GM18526 (cell line): ENCODE data around the gene SPTAN1.

Experiments used
- POLR2A ChIP-seq: IDR thresholded peaks from 3 replicates; pipeline ENCODE4 v1.6.1; 2011; ENCODE audit not compliant: insufficient read length; ENCODE audit errors: extremely low read depth

Gene SPTAN1

DNA sequence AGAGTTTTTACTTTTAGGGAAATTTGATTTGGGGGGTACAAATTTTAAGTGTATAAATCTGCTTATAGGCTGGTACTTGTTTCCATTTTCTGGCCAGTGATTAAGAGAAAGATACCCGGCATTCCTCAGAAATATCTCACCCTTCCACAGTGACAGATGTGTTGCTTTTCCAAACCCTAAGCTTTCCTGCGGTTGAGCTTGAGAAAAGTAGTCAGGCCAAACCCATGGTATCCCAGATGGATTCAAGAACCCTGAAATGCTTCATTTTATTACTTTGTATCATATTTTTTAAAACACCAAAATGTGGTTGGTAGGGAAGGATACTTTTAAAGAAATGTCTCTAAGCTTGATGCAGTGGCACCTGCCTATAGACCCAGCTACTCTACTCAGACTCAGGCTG, 23.5 kb downstream of the SPTAN1 start:
- TF ChIP-seq POLR2A: no peak

DNA sequence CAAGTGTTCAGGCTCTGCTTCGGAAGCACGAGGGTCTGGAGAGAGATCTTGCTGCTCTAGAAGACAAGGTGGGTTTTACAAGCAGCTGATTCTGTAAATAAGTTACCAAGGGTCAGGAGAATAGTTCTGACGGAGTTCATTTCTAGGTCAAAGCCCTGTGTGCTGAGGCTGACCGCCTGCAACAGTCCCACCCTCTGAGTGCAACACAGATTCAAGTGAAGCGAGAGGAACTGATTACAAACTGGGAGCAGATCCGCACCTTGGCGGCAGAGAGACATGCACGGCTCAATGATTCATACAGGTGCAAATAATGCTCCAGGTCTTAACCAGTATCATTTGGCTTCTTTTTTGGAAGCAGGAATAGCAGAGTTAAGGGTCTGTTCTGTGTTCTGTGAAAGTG, 24.8 kb downstream of the SPTAN1 start:
- TF ChIP-seq POLR2A: no peak

DNA sequence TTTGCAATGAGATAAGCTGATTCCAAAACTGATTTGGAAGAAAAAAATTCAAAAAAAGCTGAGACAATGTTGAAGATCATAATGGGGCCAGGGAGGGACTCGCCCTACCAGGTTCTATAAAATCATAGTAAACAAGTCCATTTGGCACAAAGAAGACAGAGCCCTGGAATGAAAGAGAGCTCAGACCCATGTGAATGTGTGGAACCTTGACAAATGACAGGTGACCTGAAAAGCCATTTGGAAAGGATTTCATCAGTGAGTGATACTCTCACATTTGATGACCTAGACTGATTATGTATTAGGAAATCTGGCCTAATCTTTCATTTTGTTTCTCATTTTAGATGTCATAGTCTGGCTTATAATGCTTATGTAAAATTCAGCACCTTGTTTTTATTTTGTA, 26.8 kb downstream of the SPTAN1 start:
- TF ChIP-seq POLR2A: no peak

DNA sequence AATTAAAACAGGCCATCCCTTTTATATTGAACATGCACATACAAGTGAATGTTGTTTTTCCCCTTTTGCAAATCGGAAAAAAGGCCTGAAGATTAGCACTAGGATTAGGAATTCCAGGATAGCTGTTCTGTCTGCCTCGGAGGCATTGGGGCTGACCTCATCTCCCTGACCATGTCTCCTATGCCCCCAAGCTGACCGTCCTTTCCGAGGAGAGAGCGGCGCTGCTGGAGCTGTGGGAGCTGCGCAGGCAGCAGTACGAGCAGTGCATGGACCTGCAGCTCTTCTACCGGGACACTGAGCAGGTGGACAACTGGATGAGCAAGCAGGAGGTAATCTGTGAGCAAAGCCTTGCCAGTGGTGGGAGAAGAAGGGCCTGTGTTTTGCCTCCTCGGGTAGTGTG, 28.3 kb downstream of the SPTAN1 start:
- TF ChIP-seq POLR2A: no peak

DNA sequence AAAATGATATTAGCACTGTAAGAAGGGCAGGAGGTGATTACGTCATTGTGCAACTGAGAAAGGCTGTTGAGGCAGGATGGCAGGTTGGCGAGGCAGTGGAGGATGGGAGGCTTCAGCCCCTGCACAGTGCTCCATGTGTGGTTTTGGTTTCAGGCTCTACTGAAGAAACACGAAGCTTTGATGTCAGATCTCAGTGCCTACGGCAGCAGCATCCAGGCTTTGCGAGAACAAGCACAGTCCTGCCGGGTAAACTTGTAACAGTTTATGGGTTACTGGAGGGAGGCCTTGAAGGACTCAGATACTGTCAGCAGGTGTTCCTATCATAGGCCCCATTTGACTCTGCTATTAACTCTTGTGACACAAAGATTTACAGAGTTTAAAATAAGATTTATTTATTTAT, 35.1 kb downstream of the SPTAN1 start:
- no peak for TF ChIP-seq POLR2A

DNA sequence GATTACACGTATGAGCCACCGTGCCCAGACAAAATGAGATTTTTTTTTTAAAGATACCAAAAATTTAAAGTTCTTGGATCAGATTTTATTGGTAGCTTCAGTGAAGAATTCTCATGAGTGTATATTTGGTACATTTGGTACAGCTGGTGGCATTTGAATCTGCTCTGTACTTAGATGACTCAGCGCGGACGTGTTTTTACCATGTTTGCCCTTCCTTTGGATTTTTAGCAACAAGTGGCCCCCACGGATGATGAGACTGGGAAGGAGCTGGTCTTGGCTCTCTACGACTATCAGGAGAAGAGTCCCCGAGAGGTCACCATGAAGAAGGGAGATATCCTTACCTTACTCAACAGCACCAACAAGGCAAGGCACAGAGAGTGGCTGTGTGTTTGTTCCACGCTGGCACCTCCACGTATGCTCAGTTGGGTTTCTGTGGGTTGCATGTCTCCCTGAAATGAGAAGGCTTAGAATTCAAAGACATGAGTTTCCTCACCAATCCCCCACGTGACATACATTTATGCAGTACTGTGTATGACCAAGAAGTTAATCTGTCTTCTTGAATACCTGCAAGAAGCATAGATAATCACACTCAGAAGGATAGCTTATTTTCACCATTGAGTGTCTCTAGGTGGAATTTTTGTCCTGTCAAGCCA, 36.3 kb downstream of the SPTAN1 start:
- no peak for TF ChIP-seq POLR2A

DNA sequence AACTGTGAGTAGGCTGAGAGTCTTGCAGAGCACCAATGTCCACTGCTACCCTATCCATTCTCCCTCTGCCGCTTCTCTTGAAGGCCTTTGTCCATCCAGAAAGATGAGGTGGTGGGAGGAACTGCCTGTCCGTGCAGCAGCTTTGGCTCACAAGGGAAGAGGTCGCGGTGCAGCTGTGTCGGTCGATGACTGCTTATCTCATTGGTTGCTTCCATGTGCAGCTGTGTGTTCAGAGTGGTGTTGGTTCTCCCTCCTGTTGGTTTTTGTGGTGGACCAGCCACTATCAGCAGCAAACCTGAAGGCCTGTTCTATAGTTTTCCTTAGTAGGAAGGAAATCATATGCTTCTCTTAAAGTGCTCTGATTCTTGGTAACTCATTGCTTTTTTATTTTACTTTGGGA, 40.7 kb downstream of the SPTAN1 start:
- no peak for TF ChIP-seq POLR2A

DNA sequence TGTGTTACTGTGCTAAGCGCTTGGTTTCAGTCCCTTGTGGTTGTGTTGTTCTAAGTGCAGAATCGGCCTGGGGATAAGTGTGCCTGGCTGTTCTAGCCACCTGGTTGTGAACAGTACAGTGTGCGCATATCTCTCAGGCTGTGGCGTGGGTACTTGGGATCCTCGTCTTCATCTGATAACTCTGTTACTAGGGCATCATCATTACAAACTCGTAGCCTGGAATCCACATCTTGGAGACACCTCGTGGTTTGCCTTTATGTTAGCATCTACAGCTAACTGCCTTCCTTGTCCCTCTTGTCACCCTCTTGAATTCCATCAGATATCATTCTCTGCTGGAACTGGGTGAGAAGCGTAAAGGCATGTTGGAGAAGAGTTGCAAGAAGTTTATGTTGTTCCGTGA, 41.5 kb downstream of the SPTAN1 start:
- no peak for TF ChIP-seq POLR2A

DNA sequence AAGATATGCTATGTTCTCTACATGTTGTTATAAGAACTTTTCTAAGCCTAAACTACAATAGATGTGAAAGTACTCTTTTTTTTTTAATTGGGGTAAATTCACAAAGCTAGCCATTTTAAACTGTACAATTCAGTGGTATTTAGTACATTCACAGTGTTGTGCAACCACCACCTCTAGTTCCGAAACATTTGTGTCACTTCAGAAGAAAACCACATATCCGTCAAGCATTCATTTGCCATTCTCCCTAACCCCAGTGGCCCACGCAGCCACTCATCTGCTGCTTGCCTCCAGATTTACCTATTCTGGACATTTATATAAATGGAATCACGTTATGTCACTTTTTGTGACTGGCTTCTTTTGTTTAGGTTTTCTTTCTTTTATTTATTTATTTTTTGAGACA, 43.1 kb downstream of the SPTAN1 start:
- no peak for TF ChIP-seq POLR2A

DNA sequence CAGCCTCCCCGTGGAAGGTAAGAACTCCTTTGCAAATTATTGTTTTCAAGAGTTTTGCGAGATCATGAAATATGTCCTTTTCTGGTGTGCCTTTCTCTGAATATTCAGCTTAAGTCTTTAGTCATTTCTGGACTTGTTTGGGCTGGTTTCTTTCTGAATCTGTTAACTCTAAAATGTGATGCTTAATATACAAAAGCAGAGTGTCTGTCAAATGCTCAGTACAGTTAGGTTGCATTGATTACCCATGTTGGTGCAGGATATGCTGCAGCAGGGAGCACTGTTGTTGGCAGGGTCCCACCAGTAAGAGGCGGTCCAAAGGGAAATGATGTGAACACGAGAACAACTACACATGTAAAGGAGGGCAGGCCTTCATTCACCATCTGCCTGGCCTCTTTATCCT, 47.7 kb downstream of the SPTAN1 start:
- TF ChIP-seq POLR2A: no peak

DNA sequence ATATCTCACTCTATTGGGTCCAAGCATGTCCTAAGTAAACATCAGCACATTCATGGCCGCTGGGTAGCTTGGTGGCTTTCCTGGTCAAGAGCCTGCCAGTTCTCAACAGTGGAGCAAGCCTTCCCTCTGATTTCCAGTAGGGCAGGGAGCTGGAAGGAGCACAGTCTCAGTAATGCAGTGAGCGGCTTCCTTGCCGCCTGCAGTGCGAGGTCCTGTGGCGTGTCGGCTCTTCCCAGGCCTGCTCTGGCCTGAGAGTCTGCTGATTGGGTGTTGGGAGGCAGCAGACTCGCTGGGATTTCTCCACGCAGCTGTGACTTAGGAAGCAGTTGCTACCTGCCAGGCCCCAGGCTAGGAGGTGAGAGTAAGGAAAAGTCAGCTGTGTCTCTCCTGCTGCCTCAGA, 51.3 kb downstream of the SPTAN1 start:
- TF ChIP-seq POLR2A: no peak

DNA sequence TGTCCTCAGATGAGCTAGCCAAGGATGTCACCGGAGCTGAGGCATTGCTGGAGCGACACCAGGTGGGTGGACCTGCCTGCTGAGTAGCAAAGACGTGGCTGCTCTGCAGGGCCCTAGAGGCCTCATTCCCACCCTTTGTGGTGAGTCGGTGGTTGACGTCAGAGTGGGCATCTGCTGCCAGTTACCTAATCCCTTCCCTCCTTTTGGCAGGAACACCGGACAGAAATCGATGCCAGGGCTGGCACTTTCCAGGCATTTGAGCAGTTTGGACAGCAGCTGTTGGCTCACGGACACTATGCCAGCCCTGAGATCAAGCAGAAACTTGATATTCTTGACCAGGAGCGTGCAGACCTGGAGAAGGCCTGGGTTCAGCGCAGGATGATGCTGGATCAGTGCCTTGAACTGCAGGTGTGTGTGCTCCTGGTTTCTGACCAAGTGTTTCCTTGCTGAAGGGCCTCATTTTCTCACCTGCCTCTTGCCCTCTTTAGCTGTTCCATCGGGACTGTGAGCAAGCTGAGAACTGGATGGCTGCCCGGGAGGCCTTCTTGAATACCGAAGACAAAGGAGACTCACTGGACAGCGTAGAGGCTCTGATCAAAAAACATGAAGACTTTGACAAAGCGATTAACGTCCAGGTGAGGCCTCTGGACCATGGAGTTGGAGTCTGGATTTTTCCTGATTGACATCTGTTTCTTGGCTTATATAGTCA, 55.4 kb downstream of the SPTAN1 start:
- no peak for TF ChIP-seq POLR2A

DNA sequence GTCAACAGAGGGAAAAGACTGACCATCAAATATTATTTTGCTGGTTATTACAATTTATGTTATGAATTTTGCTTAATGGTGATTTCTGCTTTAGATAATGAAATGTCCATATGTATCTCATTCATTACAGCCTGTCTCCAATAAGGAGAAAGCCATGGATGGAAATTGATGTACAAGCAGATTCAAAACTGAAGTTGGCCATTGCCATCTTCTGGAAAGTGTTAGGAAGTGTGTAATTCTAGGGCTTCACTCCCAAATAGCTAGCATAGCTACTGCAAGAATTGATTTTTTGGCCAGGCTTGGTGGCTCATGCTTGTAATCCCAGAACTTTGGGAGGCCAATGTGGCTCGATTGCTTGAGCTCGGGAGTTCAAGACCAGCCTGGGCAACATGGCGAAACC, 58.5 kb downstream of the SPTAN1 start:
- no peak for TF ChIP-seq POLR2A

DNA sequence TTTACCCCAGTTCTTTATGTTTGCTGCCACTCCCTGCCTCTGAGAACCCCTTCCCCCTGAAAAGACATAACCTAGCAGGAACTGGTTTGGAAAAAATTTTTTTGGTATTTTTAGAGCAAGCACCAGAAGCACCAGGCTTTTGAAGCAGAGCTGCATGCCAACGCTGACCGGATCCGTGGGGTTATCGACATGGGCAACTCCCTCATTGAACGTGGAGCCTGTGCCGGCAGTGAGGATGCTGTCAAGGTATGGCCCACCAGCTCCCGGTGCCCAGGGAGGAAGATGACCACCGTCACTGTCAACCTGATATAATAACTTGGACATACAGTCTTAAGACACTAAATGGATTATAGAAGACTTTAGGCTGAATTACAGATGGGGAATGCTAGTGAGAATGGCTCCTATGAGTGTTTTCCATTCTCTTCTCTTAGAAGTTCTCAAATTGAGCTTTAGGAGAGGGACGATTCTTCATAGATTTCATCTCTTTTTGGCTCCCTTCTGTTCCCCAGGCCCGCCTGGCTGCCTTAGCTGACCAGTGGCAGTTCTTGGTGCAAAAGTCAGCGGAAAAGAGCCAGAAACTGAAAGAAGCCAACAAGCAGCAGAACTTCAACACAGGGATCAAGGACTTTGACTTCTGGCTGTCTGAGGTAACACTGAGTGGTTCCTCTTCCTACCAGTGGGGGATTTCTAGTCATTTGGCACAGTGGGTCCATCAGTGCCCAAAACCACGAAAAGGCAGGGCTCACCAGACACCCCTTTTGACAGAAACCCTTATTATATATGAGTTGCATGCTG, 59.4 kb downstream of the SPTAN1 start:
- no peak for TF ChIP-seq POLR2A

DNA sequence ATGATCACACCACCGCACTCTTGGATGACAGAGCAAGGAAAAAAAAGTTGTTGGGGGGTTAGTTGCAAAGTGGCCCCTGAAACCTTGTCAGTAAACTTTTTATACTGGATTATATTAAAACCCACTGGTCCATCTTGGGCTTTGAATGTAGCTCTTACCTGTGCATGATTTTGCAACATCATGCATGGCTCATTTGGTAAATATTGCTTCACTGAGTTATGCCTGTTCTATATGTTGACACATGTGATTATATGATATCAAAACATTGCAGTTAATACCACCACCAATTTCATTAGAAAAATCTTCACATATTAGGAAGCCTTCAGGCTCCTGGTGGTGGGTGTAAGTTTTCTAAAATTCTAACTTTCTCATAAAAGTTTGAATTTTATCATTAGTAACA, 62.3 kb downstream of the SPTAN1 start:
- TF ChIP-seq POLR2A: no peak

DNA sequence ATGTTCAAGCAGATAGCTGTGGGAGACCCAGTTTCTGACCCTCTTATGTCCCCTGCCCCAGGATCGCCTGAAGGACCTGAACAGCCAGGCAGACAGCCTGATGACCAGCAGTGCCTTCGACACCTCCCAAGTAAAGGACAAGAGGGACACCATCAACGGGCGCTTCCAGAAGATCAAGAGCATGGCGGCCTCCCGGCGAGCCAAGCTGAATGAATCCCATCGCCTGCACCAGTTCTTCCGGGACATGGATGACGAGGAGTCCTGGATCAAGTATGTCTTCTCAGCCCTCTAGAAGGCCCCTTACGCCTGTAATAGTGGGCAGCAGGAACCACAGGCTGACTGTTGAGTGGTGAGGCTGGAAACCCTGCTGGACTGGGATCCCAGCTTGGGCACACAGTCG, 63.2 kb downstream of the SPTAN1 start:
- TF ChIP-seq POLR2A: no peak
